Sigmoid colon (tissue), 7 donors: ENCODE measurements around the gene KIF12. TPM values are rescaled to one million over a fixed set of nuclear protein-coding genes. Genes with fewer than 3 reads are reported as not detected.
"Not testable (repeated sequence)": the region's sequence is repeated elsewhere in the genome, so short reads cannot be mapped to it uniquely, and the experiment has no call there.

Experiments
- DNase-seq: peaks from one replicate; pipeline ENCODE4 v3.0.0-alpha.2; 2019
- H3K27ac ChIP-seq, 4 donors: fragments of 200-600 bp; sonication (generic); one replicate each; pipeline ENCODE4 v1.5.1; 2016 to 2019; ENCODE audit warnings: mild to moderate bottlenecking in 1 of 4
- H3K27me3 ChIP-seq, 3 donors: fragments of 200-600 bp; sonication (generic); one replicate each; pipeline ENCODE4 v1.5.1; 2019; ENCODE audit warnings: mild to moderate bottlenecking in 1 of 3
- H3K36me3 ChIP-seq, 4 donors: fragments of 200-600 bp; sonication (generic); one replicate each; pipeline ENCODE4 v1.5.1; 2016 to 2019
- H3K4me1 ChIP-seq, 4 donors: fragments of 200-600 bp; sonication (generic); one replicate each; pipeline ENCODE4 v1.5.1; 2017 to 2019
- H3K4me3 ChIP-seq, 4 donors: fragments of 200-600 bp; sonication (generic); one replicate each; pipeline ENCODE4 v1.5.1; 2017 to 2019; ENCODE audit warnings: mild to moderate bottlenecking in 2 of 4, moderate library complexity in 1 of 4
- H3K9me3 ChIP-seq, 4 donors: fragments of 200-600 bp in 3 of 4; sonication (generic) in 3 of 4; one replicate each; pipeline versions ENCODE4 v1.5.1 to v1.6.1; 2013 to 2019
- CTCF ChIP-seq, 4 experiments: fragments of 450-650 bp in 3 of 4; fragments of 200-600 bp in 1 of 4; IDR thresholded peaks; one replicate each; pipeline ENCODE4 v1.5.1; 2016 to 2019; ENCODE audit warnings: antibody characterized with exemption in 4 of 4, mild to moderate bottlenecking in 3 of 4, moderate library complexity in 2 of 4
- EP300 ChIP-seq, 4 donors: sonication (generic); formaldehyde crosslinking; IDR thresholded peaks; one replicate each; pipeline ENCODE4 v1.6.1; 2017; ENCODE audit warnings: antibody characterized with exemption in 4 of 4
- POLR2A ChIP-seq, 2 donors: fragments of 450-650 bp; IDR thresholded peaks; one replicate each; pipeline ENCODE4 v1.6.1; 2016; ENCODE audit warnings: antibody characterized with exemption in 2 of 2, mild to moderate bottlenecking in 2 of 2, moderate library complexity in 2 of 2
- POLR2AphosphoS5 ChIP-seq, 4 donors: sonication (generic); formaldehyde crosslinking; IDR thresholded peaks; one replicate each; pipeline ENCODE4 v1.6.1; 2017; ENCODE audit warnings: antibody characterized with exemption in 4 of 4
- WGBS, 2 donors: extraction: QIAGEN DNeasy Blood & Tissue Kit; methylation state at CpG; one replicate each; pipeline ENCODE4 v1.1.7; 2013; 5-methylcytosine and 5-hydroxymethylcytosine counted together
- intact Hi-C: fragments of 100-400 bp; cut with DNase I; formaldehyde crosslinking; loops from one replicate; pipeline ENCODE4 v1.15.1; 2023
- polyA plus RNA-seq, 3 donors: library from polyadenylated mRNA; stranded (reverse); fragments of 200-250 nt; gene quantifications; one replicate each; pipeline ENCODE4 v1.2.3, GENCODE V29; 2013
- total RNA-seq, 4 donors: library from RNA; depleted of rRNA; stranded (reverse); fragments of >200 nt; gene quantifications; one replicate each; pipeline ENCODE4 v1.1.0, GENCODE V29; 2016
- donor health status: healthy with polysubstance abuse.
- donor health status: Bipolar disorder and iron deficiency.
- donor health status: healthy.

Gene KIF12
- total and polyA plus RNA-seq, 7 donors = 1.4 to 6.9 (median 3.7) TPM; not detected in 3

GRCh38 chr9:114130141-114130540 is 31.0 kb upstream of the KIF12 start:
- Histone ChIP-seq H3K27ac (no peak overlapping the region), H3K27me3 (no peaks in the 10 kb centered on the region), H3K36me3 (no peaks in the 10 kb centered on the region), H3K4me1 (no peaks in the 10 kb centered on the region), H3K9me3 (peaks cover 0 to 8% (median 0%) of the 10 kb centered on the region in 4 donors), H3K4me3 (no peak overlapping the region)
- WGBS, 2 donors = 63 to 85% methylated on average over 7 of the region's 7 CpGs
- intact Hi-C loops = no loop called here
- DNase-seq = no peak
- TF ChIP-seq CTCF (IDR thresholded peaks at IDR 0.05) = no peak
- no peak for TF ChIP-seq POLR2AphosphoS5 (IDR thresholded peaks at IDR 0.05)
- no peak for TF ChIP-seq POLR2A (IDR thresholded peaks at IDR 0.05)
- no peak for TF ChIP-seq EP300 (IDR thresholded peaks at IDR 0.05)

GRCh38 chr9:114128759-114129158 is 29.7 kb upstream of the KIF12 start:
- H3K36me3 ChIP-seq, H3K9me3 ChIP-seq, intact Hi-C loops, H3K27me3 ChIP-seq, H3K4me3 ChIP-seq, H3K4me1 ChIP-seq, DNase-seq, H3K27ac ChIP-seq: not testable (repeated sequence)
- 86 to 87% methylated on average over 3 of the region's 3 CpGs for WGBS, 2 donors

GRCh38 chr9:114126247-114127060 is 27.4 kb upstream of the KIF12 start:
- Histone ChIP-seq H3K4me1 (no peaks in the 10 kb centered on the region), H3K27ac (no peak overlapping the region), H3K4me3 (no peak overlapping the region), H3K36me3 (no peaks in the 10 kb centered on the region), H3K27me3 (no peaks in the 10 kb centered on the region), H3K9me3 (peaks cover 0 to 8% (median 0%) of the 10 kb centered on the region in 4 donors)
- intact Hi-C loops = no loop called here
- 72 to 90% methylated on average over 13 of the region's 13 CpGs for WGBS, 2 donors
- no peak for DNase-seq
- TF ChIP-seq EP300 (IDR thresholded peaks at IDR 0.05) (no peak), CTCF (IDR thresholded peaks at IDR 0.05) (no peak), POLR2A (IDR thresholded peaks at IDR 0.05) (no peak), POLR2AphosphoS5 (IDR thresholded peaks at IDR 0.05) (no peak)

GRCh38 chr9:114125476-114126013 is 26.5 kb upstream of the KIF12 start:
- intact Hi-C loops = no loop called here
- Histone ChIP-seq H3K27me3 (no peaks in the 10 kb centered on the region), H3K27ac (no peak overlapping the region), H3K9me3 (peaks cover 0 to 8% (median 0%) of the 10 kb centered on the region in 4 donors), H3K36me3 (no peaks in the 10 kb centered on the region), H3K4me1 (no peaks in the 10 kb centered on the region), H3K4me3 (no peak overlapping the region)
- whole genome bisulfite sequencing, 2 donors = 72 to 86% methylated on average over 10 of the region's 10 CpGs
- TF ChIP-seq EP300 (IDR thresholded peaks at IDR 0.05) = no peak
- no peak for TF ChIP-seq POLR2A (IDR thresholded peaks at IDR 0.05)
- TF ChIP-seq POLR2AphosphoS5 (IDR thresholded peaks at IDR 0.05) = no peak
- no peak for TF ChIP-seq CTCF (IDR thresholded peaks at IDR 0.05)
- DNase-seq = no peak

GRCh38 chr9:114124666-114125475 is 25.8 kb upstream of the KIF12 start:
- TF ChIP-seq POLR2A (IDR thresholded peaks at IDR 0.05) (no peak), POLR2AphosphoS5 (IDR thresholded peaks at IDR 0.05) (no peak), EP300 (IDR thresholded peaks at IDR 0.05) (no peak), CTCF (IDR thresholded peaks at IDR 0.05) (no peak)
- Histone ChIP-seq H3K4me3 (no peak overlapping the region), H3K9me3 (peaks cover 0 to 8% (median 0%) of the 10 kb centered on the region in 4 donors), H3K36me3 (no peaks in the 10 kb centered on the region), H3K27me3 (no peaks in the 10 kb centered on the region), H3K4me1 (no peaks in the 10 kb centered on the region), H3K27ac (no peak overlapping the region)
- intact Hi-C loops = no loop called here
- 87 to 88% methylated on average over 13 of the region's 13 CpGs for WGBS, 2 donors
- DNase-seq = no peak
